Measurements from ENCODE around the gene SLC7A1. TPM values are rescaled to one million over a fixed set of nuclear protein-coding genes. Genes with fewer than 3 reads are reported as not detected.

The SLC7A1 gene
- total and polyA plus RNA-seq, 8 donors, result 2.3 to 95.1 (median 21.2) TPM

- no peaks in the 10 kb centered on the region for H3K27me3 ChIP-seq
- DNase-seq, result no peak
- TF ChIP-seq POLR2AphosphoS5 (IDR thresholded peaks at IDR 0.05), result no peak
- TF ChIP-seq CTCF (IDR thresholded peaks at IDR 0.05), result no peak
- no peak for TF ChIP-seq POLR2A (IDR thresholded peaks at IDR 0.05)
- TF ChIP-seq EP300 (IDR thresholded peaks at IDR 0.05), result no peak
- no peak overlapping the region for H3K27ac ChIP-seq
- H3K4me3 ChIP-seq, result no peak overlapping the region
- no peaks in the 10 kb centered on the region for H3K9me3 ChIP-seq
- WGBS, 5 donors, result 80 to 96% (median 92%) methylated on average over 5 of the region's 5 CpGs
- intact Hi-C loops (cut with DNase I; ENCODE audit: low total_unique reads), result no loop called here
- H3K36me3 ChIP-seq, result peaks cover 11 to 91% (median 78%) of the 10 kb centered on the region in 4 donors
- H3K4me1 ChIP-seq, result no peaks in the 10 kb centered on the region
Observed at GRCh38 chr13:29527916-29528315, 67.6 kb downstream of the SLC7A1 start.

GRCh38 chr13:29527511-29527910 is 68.0 kb downstream of the SLC7A1 start:
- 67 to 94% (median 92%) methylated on average over 8 of the region's 8 CpGs for WGBS, 5 donors
- intact Hi-C loops (cut with DNase I; ENCODE audit: low total_unique reads), result no loop called here
- H3K36me3 ChIP-seq, result peaks cover 11 to 91% (median 78%) of the 10 kb centered on the region in 4 donors

GRCh38 chr13:29526741-29527140 is 68.7 kb downstream of the SLC7A1 start:
- TF ChIP-seq POLR2AphosphoS5 (IDR thresholded peaks at IDR 0.05) (no peak), EP300 (IDR thresholded peaks at IDR 0.05) (no peak), POLR2A (IDR thresholded peaks at IDR 0.05) (no peak)
- 87 to 96% (median 95%) methylated on average over 9 to 14 of the region's 14 CpGs for WGBS, 5 donors
- no peak for DNase-seq
- no peak overlapping the region for H3K4me3 ChIP-seq
- intact Hi-C loops (cut with DNase I; ENCODE audit: low total_unique reads), result no loop called here
- H3K36me3 ChIP-seq, result peaks cover 15 to 91% (median 79%) of the 10 kb centered on the region in 4 donors
- H3K27me3 ChIP-seq, result no peaks in the 10 kb centered on the region
- H3K9me3 ChIP-seq, result no peaks in the 10 kb centered on the region
- H3K27ac ChIP-seq, result no peak overlapping the region
- peaks cover 0 to 4% (median 0%) of the 10 kb centered on the region in 4 donors for H3K4me1 ChIP-seq

More at GRCh38 chr13:29527511-29527910, 68.0 kb downstream of the SLC7A1 start:
- Histone ChIP-seq H3K4me3 (no peak overlapping the region), H3K27ac (no peak overlapping the region), H3K27me3 (no peaks in the 10 kb centered on the region), H3K4me1 (peaks cover 0 to under 1% (median 0%) of the 10 kb centered on the region in 4 donors), H3K9me3 (no peaks in the 10 kb centered on the region)
- no peak for DNase-seq
- TF ChIP-seq POLR2A (IDR thresholded peaks at IDR 0.05), result no peak
- no peak for TF ChIP-seq POLR2AphosphoS5 (IDR thresholded peaks at IDR 0.05)
- no peak for TF ChIP-seq CTCF (IDR thresholded peaks at IDR 0.05)
- no peak for TF ChIP-seq EP300 (IDR thresholded peaks at IDR 0.05)

- TF ChIP-seq POLR2A (IDR thresholded peaks at IDR 0.05), result no peak
- no peak for TF ChIP-seq EP300 (IDR thresholded peaks at IDR 0.05)
- TF ChIP-seq CTCF (IDR thresholded peaks at IDR 0.05), result no peak
- TF ChIP-seq POLR2AphosphoS5 (IDR thresholded peaks at IDR 0.05), result no peak
- 92 to 97% (median 96%) methylated on average over 6 to 7 of the region's 7 CpGs for WGBS, 5 donors
- Histone ChIP-seq H3K4me1 (peaks cover 0 to 4% (median 0%) of the 10 kb centered on the region in 4 donors), H3K36me3 (peaks cover 20 to 89% (median 77%) of the 10 kb centered on the region in 4 donors), H3K9me3 (no peaks in the 10 kb centered on the region), H3K27me3 (no peaks in the 10 kb centered on the region), H3K27ac (no peak overlapping the region), H3K4me3 (no peak overlapping the region)
- DNase-seq, result no peak
- intact Hi-C loops (cut with DNase I; ENCODE audit: low total_unique reads), result no loop called here
Observed at GRCh38 chr13:29525757-29526156, 69.7 kb downstream of the SLC7A1 start.

- H3K9me3 ChIP-seq, result no peaks in the 10 kb centered on the region
- WGBS, 5 donors, result 79 to 83% (median 80%) methylated on average over 9 of the region's 9 CpGs
- H3K36me3 ChIP-seq, result peaks cover 20 to 78% (median 75%) of the 10 kb centered on the region in 4 donors
- H3K27ac ChIP-seq, result no peak overlapping the region
- peaks cover 0 to 4% (median 0%) of the 10 kb centered on the region in 4 donors for H3K4me1 ChIP-seq
- H3K27me3 ChIP-seq, result no peaks in the 10 kb centered on the region
- H3K4me3 ChIP-seq, result no peak overlapping the region
- TF ChIP-seq POLR2AphosphoS5 (IDR thresholded peaks at IDR 0.05) (no peak), POLR2A (IDR thresholded peaks at IDR 0.05) (no peak), CTCF (IDR thresholded peaks at IDR 0.05) (no peak), EP300 (IDR thresholded peaks at IDR 0.05) (no peak)
- no peak for DNase-seq
- intact Hi-C loops (cut with DNase I; ENCODE audit: low total_unique reads), result no loop called here
Observed at GRCh38 chr13:29524641-29525040, 70.8 kb downstream of the SLC7A1 start.
